LHCN-M2 (cell line): ENCODE results near the gene GNB2. TPM values are rescaled to one million over a fixed set of nuclear protein-coding genes. Genes with fewer than 3 reads are reported as not detected.

ENCODE experiments used
- DNase-seq: peaks from one replicate; pipeline ENCODE4 v3.0.0-alpha.2; 2012; ENCODE audit warnings: low read depth
- total RNA-seq: library from RNA; depleted of rRNA; stranded (reverse); fragments of >200 nt; gene quantifications from 2 replicates; pipeline ENCODE4 v1.2.3, GENCODE V29; 2014; rRNA removed

The GNB2 gene
- total RNA-seq, 1 experiment from 2014 or later: 176 TPM

DNA sequence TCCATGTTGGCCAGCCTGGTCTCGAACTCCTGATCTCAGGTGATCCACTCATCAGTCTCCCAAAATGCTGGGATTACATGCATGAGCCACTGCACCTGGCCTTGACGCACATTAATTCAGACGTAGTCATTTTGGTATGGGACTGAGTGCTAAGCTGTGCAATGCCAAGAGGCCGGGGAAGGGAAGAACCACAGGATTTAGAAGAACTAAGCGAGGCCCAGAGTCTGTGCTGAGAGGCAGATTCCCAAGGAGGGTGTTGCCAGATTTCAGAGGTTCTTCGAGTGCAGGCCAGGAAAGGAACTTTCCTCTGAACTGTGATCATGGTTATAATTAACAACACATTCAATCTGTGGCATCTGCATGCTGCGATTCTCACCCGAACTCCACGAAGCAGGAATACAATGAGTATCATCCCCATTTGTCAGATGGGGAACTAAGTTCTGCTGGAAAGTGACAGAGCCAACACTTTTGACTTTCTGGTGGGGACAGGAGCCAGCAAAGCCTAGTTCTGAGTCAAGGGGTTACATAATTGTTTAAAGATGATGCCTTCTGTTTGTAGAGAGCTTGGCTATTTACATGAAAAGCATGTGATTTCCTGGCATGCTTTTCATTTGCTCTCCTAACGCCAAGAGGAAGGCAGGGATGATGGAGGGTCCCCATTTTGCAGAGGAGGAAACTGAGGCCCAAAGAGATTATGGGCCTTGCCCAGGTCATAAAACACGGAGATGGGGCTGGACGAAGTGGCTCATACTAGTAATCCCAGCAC is 53.6 kb downstream of the GNB2 start:
- peak; percentile 41 for DNase-seq

DNA sequence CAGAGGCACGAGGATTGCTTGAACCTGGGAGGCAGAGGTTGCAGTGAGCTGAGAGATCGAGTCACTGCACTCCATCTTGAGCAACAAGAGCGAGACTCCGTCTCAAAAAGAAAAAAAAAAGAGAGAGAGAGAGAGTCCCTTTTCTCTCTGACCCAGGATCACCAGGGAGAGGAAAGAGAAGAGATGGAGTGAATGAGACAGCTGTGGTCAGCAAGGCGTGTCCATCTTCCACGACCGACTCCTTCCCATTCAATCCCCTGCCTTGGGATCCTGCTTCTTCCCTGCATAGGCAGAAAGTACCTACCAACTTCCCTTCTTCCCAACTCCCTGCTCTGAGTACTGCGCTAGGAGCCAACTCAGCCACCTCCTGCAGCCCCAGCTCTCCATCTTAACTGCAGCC is 54.7 kb downstream of the GNB2 start:
- DNase-seq: peak; percentile 38

Other genes starting within 250 kb of the GNB2 start
- 1.9 and 4.2 TPM in 2 replicates for gene ZCWPW1, start 245.0 kb upstream of the GNB2 start, total RNA-seq
- gene MEPCE, start 243.9 kb upstream of the GNB2 start, total RNA-seq: 59.0 and 63.9 TPM in 2 replicates
- gene PPP1R35, start 237.2 kb upstream of the GNB2 start, total RNA-seq: 68.5 and 71.6 TPM in 2 replicates
- not detected in 2 replicates for gene SPACDR, start 209.5 kb upstream of the GNB2 start, total RNA-seq
- 41.3 and 51.7 TPM in 2 replicates for gene TSC22D4, start 194.5 kb upstream of the GNB2 start, total RNA-seq
- 0.13 and 0.23 TPM in 2 replicates for gene NYAP1, start 189.8 kb upstream of the GNB2 start, total RNA-seq
- 23.0 and 28.0 TPM in 2 replicates for gene AGFG2, start 134.5 kb upstream of the GNB2 start, total RNA-seq
- 2.4 TPM in 1 of 2 replicates, not detected in the other for gene SAP25, start 99.8 kb upstream of the GNB2 start, total RNA-seq
- gene LRCH4, start 87.6 kb upstream of the GNB2 start, total RNA-seq: 81.4 and 92.0 TPM in 2 replicates
- 0.38 and 0.92 TPM in 2 replicates for gene FBXO24, start 87.4 kb upstream of the GNB2 start, total RNA-seq
- 4.7 and 5.2 TPM in 2 replicates for gene PCOLCE, start 71.4 kb upstream of the GNB2 start, total RNA-seq
- gene MOSPD3, start 61.2 kb upstream of the GNB2 start, total RNA-seq: 15.8 and 21.5 TPM in 2 replicates
- 1.3 TPM in 2 replicates for gene TFR2, start 32.2 kb upstream of the GNB2 start, total RNA-seq
- not detected in 2 replicates for gene ACTL6B, start 17.3 kb upstream of the GNB2 start, total RNA-seq
- 23.3 and 28.0 TPM in 2 replicates for gene GIGYF1, start 20.5 kb downstream of the GNB2 start, total RNA-seq
- gene POP7, start 32.4 kb downstream of the GNB2 start, total RNA-seq: 66.3 and 68.8 TPM in 2 replicates
- gene EPO, start 46.7 kb downstream of the GNB2 start, total RNA-seq: 0.11 TPM in 1 of 2 replicates, not detected in the other
- gene ZAN, start 59.9 kb downstream of the GNB2 start, total RNA-seq: not detected in 2 replicates
- 84.2 and 92.0 TPM in 2 replicates for gene EPHB4, start 153.8 kb downstream of the GNB2 start, total RNA-seq
- gene SLC12A9, start 179.0 kb downstream of the GNB2 start, total RNA-seq: 23.0 and 30.1 TPM in 2 replicates
- gene TRIP6, start 193.6 kb downstream of the GNB2 start, total RNA-seq: 224 and 232 TPM in 2 replicates
- 105 and 121 TPM in 2 replicates for gene SRRT, start 201.4 kb downstream of the GNB2 start, total RNA-seq
- gene UFSP1, start 216.0 kb downstream of the GNB2 start, total RNA-seq: 6.7 and 7.6 TPM in 2 replicates
- gene ACHE, start 222.1 kb downstream of the GNB2 start, total RNA-seq: 0.46 TPM in 1 of 2 replicates, not detected in the other